Activated T-cell treated with anti-CD3 and anti-CD28 coated beads, Interleukin-2, amount 50 U/mL, for 48 hours (primary cell): ENCODE data around the gene RPAIN.
A peak's percentile ranks its signal among the peaks of the same experiment; 100 is the strongest.

Experiments used
- DNase-seq, 2 experiments: peaks; one replicate each; pipeline ENCODE4 v3.0.0-alpha.2; 2020

Gene RPAIN, protein sequence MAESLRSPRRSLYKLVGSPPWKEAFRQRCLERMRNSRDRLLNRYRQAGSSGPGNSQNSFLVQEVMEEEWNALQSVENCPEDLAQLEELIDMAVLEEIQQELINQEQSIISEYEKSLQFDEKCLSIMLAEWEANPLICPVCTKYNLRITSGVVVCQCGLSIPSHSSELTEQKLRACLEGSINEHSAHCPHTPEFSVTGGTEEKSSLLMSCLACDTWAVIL

DNA sequence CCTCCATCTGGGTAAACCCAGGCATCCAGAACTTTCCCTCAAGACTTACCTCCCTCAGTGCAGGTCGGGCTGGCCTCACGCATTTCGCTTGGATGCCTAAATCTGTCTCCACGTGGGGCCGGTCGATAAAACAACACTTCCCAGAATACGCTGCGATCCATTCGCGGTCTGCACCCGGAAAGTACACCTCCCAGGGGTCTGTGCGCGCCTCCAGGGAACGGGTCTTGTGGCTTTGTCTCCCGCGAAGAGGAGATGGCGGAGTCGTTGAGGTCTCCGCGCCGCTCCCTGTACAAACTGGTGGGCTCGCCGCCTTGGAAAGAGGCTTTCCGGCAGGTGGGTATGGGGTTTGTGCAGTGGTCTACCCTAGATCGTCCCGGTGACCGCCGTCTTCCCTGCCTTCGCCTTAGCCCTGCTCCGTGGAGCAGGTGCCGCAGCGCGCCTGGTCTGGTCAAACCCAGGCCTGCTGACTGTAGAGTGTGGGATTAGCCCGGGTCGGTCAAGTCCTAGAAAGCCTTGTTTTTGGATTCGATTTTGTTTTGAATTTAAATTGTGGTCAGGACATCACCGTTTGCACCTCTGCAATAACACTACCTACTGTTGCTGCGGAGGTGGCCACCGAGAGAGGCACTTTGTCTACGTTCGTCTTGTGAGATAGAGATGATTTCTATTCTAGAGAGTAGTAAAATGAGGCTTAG is at the start of gene RPAIN:
RPAIN (plus strand) TSS at position 224 of the 695 bp plus-strand sequence; CDS start at position 253, 29 bp downstream.
- DNase-seq: peak; percentile 91 to 92

DNA sequence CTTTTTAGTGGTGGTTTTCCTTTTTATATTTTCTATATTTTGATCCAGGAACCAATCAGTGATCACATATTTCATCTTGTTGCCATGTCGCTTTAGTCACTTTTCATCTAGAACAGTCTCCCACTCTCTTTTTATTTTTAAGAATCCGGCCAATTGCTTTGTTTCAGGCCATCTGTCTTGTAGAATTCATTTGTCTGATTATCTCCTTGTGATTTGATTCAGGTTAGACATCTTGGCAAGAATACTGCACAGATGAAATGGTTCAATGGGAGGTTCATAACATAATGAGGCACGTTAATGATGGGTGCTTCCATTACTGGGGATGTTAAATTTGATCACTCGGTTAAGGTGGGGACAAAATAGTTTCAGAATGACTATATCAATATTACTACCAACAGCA is 49.6 kb upstream of the RPAIN start:
- DNase-seq: no peak

DNA sequence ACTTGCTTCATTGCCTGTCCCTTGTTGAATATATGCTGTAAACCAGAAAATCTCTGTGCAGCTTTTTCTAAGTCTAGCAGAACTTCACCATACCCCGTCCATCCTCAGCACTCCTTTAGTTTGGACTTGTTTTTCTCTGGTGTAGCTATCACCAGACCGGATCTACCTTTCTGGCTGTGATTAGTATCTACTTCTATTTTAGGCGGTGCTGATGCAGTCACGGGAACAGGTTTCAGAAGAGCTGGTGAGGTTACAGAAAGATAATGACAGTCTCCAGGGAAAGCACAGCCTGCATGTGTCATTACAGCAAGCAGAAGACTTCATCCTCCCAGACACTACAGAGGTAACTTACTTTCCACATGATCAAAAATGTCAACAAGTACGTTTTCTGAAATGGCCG is 46.9 kb upstream of the RPAIN start:
- no peak for DNase-seq

DNA sequence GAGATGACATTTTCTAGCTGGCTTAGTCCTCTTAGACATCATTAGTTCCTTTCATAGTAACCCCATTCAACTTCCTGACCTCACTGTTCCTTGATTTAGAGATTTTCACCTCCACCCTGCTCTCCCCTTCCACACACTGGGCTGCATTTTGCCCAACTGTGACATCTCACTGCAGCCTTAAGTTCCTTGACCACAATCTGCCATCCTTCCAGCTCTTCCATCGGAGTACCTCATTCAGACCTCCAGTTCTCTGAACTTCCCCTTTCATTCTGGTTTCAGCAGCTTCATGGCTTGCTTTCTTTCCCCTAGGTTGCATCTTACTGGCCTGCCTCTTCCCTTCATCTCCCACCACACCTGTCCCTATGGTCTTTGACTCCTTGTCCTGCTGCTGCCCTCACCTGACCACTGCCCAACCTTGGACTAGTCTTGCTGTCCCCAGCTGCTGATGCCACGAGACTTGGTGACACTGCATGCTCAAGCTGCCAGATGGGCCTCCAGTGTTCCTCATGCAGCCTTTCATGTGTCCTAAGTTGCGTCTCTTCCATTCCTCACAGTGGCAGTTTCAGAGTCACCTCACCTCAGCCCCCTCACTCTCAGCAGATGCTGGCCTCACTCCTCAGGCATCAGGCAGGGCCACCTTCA is 41.3 kb upstream of the RPAIN start:
- no peak for DNase-seq

DNA sequence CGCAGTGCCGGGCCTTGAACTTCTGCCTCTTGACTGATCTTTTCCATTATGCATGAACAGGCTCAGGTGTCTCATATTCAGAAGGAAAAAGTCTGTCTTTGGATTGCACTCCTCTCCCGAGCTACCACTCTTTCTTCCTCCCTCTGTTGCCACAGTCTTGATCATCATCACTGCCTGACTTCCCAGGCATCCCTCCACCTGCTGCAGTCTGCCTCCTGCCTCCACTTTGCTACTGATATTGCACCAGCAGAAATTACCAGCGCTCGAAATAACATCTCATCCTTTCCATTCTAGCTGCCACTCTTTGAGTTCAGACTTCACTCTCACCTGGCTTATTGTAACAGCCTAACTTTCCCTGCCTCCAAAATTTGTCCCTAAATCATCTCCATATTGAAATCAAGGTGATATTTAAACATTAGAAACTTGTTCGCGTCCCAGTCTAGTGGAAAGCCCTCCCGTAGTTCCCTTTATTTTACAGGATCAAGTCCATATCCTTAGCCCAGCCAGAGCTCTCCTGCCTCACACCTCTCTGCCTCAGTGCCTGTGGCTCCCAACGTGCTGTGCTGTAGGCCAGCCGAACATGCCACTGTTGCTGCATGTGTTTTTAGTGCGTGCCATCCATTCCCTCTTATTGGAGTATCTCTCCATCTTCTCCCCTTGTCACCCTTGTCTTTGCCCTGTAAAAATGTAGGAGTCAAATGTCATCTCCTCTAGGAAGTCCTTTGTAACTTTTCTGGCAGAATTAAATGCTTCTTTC is 40.5 kb upstream of the RPAIN start:
- DNase-seq: no peak

DNA sequence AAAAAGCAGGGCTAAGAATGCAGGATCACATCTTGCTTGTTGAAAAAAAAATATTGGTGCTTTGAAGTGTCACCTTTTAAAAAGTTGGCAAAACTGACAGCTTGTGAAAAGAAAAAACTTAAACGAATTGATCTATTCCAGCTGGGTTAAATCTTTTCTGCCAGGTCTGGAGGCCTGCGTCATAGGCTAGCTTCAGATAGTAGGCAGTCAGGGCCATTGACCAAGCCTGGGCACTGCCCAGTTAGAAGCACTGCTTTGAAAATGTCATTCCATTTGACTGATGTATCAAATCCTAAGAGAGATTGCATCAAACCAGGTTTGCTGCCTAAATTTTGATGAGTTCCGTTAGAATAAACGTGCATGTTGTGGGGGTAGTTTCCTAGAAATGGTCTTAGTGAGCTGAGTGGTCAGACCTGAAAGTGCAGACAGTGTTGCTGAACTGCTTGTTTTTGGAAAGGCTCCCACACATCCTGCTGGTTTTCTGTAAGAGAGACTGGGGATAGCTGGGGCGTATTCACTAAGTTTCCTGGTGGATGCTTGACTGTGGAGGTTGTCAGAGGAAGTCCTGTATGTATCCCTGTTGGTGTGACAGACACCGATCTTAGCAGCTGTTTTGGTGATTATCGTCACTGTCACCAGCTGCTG is 39.4 kb upstream of the RPAIN start:
- no peak for DNase-seq

DNA sequence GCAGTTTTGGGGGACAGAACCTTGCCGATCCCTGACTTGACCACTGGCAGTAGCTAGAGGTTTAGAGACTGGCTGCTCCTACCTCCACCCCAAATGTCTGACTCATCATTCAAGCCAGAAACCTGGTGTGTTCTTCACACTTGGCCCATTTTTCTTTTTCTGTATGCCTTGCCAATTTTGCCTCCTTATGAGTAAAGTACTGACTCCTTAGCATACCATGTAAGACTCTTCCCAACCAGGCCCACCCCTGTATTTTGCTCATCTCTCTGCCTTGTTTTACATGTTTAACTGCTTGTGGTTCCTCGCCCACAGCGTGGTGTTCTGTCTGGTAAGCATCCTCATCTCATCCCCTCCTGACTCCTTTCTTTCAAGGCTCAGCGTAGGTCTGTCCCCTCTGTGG is 38.4 kb upstream of the RPAIN start:
- no peak for DNase-seq

DNA sequence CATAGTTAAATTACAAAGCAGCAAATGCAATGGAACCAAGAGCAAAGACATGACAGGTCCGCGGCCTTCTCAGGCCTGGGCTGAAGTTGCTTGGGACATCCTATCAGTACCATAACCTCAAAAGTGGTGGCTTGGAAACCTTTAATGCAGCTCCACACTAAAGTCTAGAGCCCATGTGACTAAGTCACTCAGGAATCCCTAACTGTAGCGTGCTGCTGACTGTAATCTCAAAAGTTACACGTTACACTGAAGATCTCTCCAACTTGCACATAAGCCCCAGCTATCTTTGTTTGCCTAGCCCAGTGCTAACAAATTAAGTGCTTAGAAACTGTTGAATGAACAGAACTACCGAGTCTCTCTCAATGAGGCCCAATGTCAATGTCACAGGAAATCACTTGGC is 28.3 kb upstream of the RPAIN start:
- no peak for DNase-seq

DNA sequence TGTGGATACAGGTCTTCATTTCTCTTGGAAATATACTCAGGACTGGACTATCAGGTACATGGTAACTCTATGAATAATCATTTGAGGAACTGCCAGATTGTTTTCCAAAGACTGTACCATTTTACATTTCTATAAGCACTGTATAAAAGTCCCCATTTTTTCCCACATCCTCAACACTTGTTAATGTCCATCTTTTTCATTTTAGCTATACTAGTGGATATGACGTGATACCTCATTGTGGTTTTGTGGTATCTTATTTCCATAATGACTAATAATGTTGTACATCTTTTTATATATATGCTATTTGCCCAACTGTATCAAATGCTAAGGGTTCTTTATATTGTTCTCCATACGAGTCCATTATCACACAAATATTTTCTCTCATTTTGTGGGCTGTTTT is 23.4 kb upstream of the RPAIN start:
- DNase-seq: no peak

DNA sequence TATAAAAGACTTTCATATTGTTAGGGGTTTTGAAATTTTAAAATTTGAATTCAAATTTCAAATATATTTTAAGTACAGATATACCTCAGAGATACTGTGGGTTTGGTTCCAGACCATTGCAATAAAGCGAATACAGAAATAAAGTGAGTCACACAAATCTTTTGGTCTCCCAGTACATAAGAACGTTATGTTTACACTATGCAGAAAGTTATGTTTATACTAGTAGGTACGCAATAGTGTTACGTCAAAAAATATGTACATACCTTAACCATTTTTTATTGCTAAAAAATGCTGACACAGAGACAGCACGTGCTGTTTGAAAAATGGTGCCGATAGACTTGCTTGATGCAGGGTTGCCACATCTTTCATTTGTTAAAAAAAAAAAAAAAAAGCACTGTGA is 20.2 kb upstream of the RPAIN start:
- DNase-seq: no peak

DNA sequence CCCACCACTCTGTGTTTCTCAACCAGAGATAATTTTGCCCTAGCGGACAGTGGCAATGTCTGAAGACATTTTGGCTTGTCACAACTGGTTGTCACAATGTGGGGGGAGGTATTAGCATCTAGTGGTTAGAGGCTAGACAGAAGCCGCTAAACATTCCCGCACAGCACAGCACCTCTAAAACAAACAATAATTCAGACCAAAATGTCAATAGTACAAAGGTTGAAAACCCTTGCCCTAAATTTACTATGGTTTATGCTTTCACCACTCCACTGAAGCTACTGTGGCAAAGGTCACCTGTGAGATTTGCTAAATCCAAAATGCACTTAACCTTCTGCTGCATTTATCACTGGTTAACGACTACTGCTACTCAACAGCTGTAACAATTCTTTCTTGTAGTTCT is 14.6 kb upstream of the RPAIN start:
- DNase-seq: no peak

DNA sequence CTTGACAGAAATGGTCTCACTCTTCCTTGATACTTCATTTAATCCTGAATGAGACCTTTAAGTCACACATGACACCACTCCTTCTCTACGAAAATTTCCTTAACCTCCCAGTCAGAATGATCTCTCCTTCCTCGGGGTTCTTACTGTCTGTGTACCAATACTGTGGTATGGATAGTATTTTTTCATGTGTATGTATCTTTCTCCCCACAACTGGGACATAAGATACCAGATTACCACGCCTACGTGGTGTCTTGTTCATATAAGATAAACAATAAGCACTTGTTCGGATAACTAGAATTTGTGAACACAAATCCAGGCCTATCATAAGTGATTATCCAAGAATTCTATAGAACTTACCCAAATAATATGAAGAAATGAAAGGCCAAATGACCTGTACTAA is 11.8 kb upstream of the RPAIN start:
- DNase-seq: no peak

DNA sequence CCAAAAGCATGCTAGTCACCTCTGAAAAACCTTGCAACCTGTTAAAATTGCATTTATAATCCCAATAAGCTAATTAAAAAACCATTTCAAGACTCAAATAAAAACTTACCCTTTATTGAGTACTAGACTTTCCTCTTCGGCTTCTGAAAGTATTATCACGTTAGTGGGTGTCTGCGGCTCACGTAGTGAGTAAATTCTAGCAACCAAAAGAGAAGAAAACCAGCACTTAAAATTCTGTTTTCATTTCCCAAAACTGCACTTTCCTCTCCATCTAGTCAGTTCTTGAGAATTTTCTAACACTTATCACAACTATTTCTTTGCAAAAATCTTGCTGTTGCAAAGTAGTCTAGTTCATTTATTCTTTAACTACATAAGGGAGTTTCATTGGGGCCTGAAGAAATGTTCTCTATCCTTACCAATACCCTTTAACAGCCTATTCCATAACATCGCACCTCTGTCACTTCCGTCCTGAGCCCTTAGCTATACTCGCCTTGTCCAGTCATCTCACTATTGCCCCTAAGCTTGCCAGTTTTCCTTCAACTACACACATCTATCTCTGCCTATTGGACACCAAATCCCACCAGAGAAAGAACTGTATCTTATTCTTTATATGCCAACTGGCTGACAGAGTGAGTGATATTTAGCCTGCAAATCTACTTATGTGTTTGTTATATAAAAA is 9.2 kb upstream of the RPAIN start:
- no peak for DNase-seq

DNA sequence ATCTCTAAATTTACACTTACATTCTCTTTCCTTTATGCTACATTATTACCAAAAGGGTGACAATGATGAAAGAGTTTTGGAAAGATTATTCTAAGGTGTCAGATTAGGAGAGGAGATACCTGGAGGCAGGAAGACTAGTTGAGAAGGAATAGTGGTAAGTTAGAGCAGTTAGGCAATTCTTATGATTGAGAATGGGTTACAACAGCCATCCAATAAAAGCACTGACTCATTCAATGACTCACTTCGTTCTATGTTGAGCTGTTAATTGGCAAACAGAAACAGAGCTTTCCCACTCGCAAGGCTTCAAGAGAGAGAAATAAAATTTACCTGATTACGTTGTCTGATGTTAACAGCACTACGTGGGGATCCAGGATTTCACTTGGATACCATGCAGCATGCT is 6.3 kb upstream of the RPAIN start:
- no peak for DNase-seq

DNA sequence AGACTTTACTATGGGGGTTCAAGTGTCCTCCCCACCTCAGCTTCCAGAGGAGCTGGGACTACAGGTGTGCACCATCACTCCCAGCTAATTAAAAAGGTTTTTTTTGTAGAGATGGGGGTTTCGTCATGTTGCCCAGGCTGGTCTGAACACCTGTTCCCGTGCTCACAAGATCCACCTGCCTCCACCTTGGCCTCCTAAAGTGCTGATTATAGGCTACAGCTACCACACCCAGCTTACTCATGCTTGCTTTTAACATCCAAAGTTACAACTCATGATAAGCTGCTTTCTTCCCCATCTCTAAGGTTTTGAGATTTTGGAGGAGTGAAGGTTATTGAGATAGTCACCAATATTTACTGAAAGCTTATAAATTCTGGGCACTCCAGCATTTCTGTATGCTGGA is 3.1 kb upstream of the RPAIN start:
- no peak for DNase-seq

DNA sequence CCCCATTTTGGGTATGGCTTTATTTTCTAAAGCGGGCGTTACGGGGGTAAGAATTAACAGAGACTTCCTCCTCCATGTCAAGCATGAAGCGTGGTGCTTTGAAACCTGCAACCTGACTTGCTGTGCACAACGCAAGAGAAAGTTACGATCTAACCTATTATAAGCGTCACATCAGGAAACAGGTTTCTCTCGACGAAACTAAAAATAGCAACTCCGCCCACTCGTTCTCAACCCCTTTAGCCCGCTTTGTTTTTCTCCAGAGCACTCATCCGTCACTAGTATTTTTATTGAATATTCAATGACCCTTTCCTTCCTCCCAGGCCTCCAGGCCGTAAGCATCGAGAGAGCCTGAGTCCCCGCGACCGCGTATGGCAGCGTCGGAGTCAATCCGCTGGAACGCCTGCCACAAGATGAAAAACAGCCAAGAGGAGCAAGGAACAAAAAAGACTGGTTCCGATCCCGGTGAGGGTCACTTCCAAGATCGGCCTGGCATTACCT is 1.1 kb upstream of the RPAIN start:
- DNase-seq: no peak

DNA sequence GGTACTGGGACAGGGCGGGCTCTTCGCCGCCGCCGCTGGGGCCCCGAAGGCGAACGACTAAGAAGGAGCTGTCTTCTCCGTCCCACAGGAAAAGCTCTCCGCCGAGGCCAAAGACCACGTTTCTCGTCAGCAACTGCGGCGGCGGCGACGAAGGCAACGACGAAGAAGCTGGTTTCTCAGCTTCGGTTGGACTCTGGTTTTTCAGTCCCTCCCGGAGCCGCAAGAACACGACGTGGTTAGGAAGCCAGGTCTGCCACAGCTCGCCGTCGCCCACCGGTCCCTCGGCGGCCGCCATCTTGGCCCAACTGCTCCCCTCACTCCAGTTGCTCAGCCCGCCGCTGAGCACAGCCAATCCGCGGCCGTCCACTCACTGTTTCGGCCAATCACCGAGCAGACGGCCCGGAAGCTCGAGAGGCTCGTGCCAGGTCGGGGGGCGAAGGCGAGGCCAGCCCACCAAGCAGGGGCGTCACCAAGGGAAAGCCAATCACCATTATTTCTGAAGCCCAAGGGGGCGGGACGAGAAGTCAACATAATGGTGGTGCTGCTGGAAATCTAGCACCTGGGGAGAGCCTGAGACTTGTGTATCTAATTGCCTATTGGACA is 525 bp upstream of the RPAIN start, which contains the start of gene NUP88:
NUP88 (minus strand) TSS at position 307 of the 603 bp plus-strand sequence; CDS start at position 295, 12 bp downstream.
- DNase-seq: peak; percentile 96 to 97

DNA sequence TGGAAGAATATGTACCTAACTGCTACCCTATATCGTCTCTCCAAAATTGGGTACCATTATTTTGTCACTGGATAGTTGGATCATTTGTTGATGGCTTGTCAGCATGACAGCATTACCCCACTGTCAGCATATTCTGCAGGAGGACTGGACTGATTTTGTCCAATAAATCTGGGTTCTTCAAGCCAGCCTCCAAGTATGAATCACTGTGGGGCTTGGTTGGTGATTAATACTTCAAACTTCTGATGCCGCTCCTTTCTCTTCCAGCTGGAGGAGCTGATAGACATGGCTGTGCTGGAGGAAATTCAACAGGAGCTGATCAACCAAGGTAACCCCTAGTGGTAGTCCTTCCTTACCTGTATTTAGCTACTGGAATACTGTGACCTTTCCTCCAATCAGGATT is 2.5 kb downstream of the RPAIN start:
- no peak for DNase-seq

DNA sequence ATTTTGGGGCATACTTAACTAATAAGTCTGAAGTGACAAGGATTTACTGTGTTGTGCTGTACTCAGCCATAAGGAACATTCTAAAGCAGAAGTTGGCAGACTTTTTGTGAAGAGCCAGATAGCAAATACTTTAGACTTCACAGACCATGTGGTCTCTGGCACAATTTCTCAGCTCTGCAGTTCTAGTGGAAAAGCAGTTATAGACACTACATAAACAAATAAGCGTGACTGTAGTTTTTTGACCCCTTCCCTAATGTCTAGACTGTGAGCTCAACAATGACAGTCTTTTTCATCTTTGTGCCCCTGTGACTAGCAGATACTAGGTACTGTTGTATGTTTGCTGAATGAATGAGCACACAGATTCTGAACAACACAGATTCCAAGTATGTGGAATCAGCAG is 4.9 kb downstream of the RPAIN start:
- no peak for DNase-seq

DNA sequence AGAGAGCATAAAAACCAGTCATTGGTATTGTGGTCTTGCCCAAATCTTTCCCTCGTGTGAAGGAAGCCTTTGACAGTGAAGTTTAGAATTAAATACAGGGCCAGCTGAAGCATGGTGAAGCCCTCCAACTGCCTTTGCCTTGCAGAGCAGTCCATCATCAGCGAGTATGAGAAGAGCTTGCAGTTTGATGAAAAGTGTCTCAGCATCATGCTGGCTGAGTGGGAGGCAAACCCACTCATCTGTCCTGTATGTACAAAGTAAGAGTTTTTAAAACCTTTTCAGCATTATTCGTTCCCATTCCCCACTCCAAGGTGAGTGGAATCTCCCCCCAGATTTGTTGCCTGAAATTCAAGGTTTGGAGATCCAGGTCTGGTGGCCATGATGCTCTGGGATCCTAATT is 5.8 kb downstream of the RPAIN start:
- DNase-seq: no peak

DNA sequence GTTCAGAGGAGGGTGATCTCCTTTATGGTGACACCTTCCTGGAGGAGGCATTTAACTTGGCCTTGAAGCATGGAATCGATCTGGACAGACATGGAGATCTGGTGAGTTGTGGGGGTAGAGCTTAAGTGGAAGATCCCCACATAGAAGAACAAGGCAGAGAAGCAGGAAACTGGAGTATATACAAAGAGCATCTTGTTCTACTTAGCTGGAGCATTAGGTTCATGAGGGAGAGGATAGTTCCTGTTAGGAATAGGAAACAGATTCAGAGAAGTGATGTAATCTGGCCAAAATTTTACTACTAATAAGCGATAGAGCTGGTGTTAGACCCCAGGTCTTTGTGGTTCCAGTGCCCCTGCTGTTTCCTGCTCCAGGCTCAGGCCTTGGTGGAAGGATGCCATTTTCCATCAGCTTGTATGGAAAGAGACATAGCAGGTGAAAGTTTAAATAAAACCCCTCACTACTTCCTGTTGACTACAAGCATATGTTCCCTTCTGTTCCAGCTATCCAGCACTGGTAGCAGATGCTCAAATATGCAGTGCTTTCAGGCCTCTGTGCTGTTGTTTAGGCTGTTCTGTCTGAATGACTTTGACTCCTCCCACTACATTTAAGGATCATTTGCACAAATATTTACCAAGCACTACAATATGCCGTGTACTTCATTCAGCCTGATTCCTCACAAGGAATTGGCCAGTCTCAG is 9.4 kb downstream of the RPAIN start:
- no peak for DNase-seq
